MG63 (cell line): ENCODE data around the gene TP53RK. TPM values are rescaled to one million over a fixed set of nuclear protein-coding genes. Genes with fewer than 3 reads are reported as not detected.

Experiments
- DNase-seq: peaks from one replicate; pipeline ENCODE4 v3.0.0-alpha.2; 2020
- H3K27me3 ChIP-seq: fragments of 250-450 bp; sonication (Bioruptor Pico); 2 replicates; pipeline ENCODE4 v1.5.1; 2020; ENCODE audit warnings: mild to moderate bottlenecking, moderate library complexity
- H3K36me3 ChIP-seq: fragments of 250-450 bp; sonication (Bioruptor Pico); 2 replicates; pipeline ENCODE4 v1.5.1; 2020; ENCODE audit warnings: mild to moderate bottlenecking, moderate library complexity
- H3K4me3 ChIP-seq: fragments of 250-450 bp; sonication (Bioruptor Pico); 2 replicates; pipeline ENCODE4 v1.5.1; 2020; ENCODE audit warnings: mild to moderate bottlenecking, moderate library complexity
- H3K9me3 ChIP-seq: fragments of 250-450 bp; sonication (Bioruptor Pico); 2 replicates; pipeline ENCODE4 v1.5.1; 2020; ENCODE audit warnings: mild to moderate bottlenecking, moderate library complexity
- total RNA-seq: library from RNA; depleted of rRNA; stranded (reverse); fragments of >200 nt; shearing (Covaris generic); gene quantifications from 2 replicates; pipeline ENCODE4 v1.2.3, GENCODE V29; 2014; ENCODE audit warnings: low replicate concordance

The TP53RK gene
- total RNA-seq, 1 experiment from 2014 or later, result 30.4 TPM

- H3K9me3 ChIP-seq, result peaks cover 15% of the 10 kb centered on the region
- DNase-seq, result no peak
- H3K4me3 ChIP-seq, result peak overlapping the region; percentile 77
- peaks cover 12% of the 10 kb centered on the region for H3K36me3 ChIP-seq
- no peaks in the 10 kb centered on the region for H3K27me3 ChIP-seq
Observed at GRCh38 chr20:46710153-46710913, 21.1 kb upstream of the TP53RK start.

- DNase-seq, result peak; percentile 85
- no peaks in the 10 kb centered on the region for H3K27me3 ChIP-seq
- peaks cover 12% of the 10 kb centered on the region for H3K36me3 ChIP-seq
- peaks cover 16% of the 10 kb centered on the region for H3K9me3 ChIP-seq
- H3K4me3 ChIP-seq, result peak within 1 kb of the TSS; percentile 77
Observed at GRCh38 chr20:46709459-46710152, 20.4 kb upstream of the TP53RK start, which contains the start of gene SLC2A10. Gene SLC2A10 (plus strand): TSS chr20:46709649. CDS start chr20:46709737, 88 bp downstream.

GRCh38 chr20:46709055-46709458 is 19.8 kb upstream of the TP53RK start:
- no peak for DNase-seq
- H3K9me3 ChIP-seq, result peaks cover 16% of the 10 kb centered on the region
- peaks cover 12% of the 10 kb centered on the region for H3K36me3 ChIP-seq
- H3K27me3 ChIP-seq, result no peaks in the 10 kb centered on the region
- peak overlapping the region; percentile 77 for H3K4me3 ChIP-seq

GRCh38 chr20:46708172-46708860 is 19.1 kb upstream of the TP53RK start:
- Histone ChIP-seq H3K36me3 (peaks cover 12% of the 10 kb centered on the region), H3K27me3 (no peaks in the 10 kb centered on the region), H3K4me3 (no peak overlapping the region), H3K9me3 (peaks cover 16% of the 10 kb centered on the region)
- no peak for DNase-seq

GRCh38 chr20:46706242-46706641 is 17.0 kb upstream of the TP53RK start:
- DNase-seq, result no peak
- peaks cover 16% of the 10 kb centered on the region for H3K9me3 ChIP-seq

GRCh38 chr20:46705378-46705729 is 16.1 kb upstream of the TP53RK start:
- no peak overlapping the region for H3K4me3 ChIP-seq
- no peaks in the 10 kb centered on the region for H3K27me3 ChIP-seq
- no peak for DNase-seq
- H3K9me3 ChIP-seq, result peaks cover 16% of the 10 kb centered on the region
- no peaks in the 10 kb centered on the region for H3K36me3 ChIP-seq

More at GRCh38 chr20:46706242-46706641, 17.0 kb upstream of the TP53RK start:
- Histone ChIP-seq H3K36me3 (peaks cover 3% of the 10 kb centered on the region; the same call in 1 of the 2 replicates), H3K4me3 (no peak overlapping the region), H3K27me3 (no peaks in the 10 kb centered on the region)

- Histone ChIP-seq H3K9me3 (peaks cover 16% of the 10 kb centered on the region), H3K27me3 (no peaks in the 10 kb centered on the region), H3K4me3 (no peak overlapping the region), H3K36me3 (no peaks in the 10 kb centered on the region)
- DNase-seq, result no peak
Observed at GRCh38 chr20:46704714-46705377, 15.6 kb upstream of the TP53RK start.

GRCh38 chr20:46703435-46703834 is 14.2 kb upstream of the TP53RK start:
- Histone ChIP-seq H3K36me3 (no peaks in the 10 kb centered on the region), H3K4me3 (no peak overlapping the region), H3K27me3 (no peaks in the 10 kb centered on the region), H3K9me3 (peaks cover 18% of the 10 kb centered on the region)
- no peak for DNase-seq

GRCh38 chr20:46702447-46703203 is 13.4 kb upstream of the TP53RK start:
- Histone ChIP-seq H3K4me3 (no peak overlapping the region), H3K36me3 (no peaks in the 10 kb centered on the region), H3K27me3 (no peaks in the 10 kb centered on the region), H3K9me3 (peaks cover 18% of the 10 kb centered on the region)
- DNase-seq, result no peak

GRCh38 chr20:46701986-46702385 is 12.7 kb upstream of the TP53RK start:
- Histone ChIP-seq H3K4me3 (no peak overlapping the region), H3K36me3 (no peaks in the 10 kb centered on the region)
- no peak for DNase-seq

GRCh38 chr20:46701556-46701955 is 12.3 kb upstream of the TP53RK start:
- no peaks in the 10 kb centered on the region for H3K36me3 ChIP-seq

More at GRCh38 chr20:46701986-46702385, 12.7 kb upstream of the TP53RK start:
- Histone ChIP-seq H3K9me3 (peaks cover 18% of the 10 kb centered on the region), H3K27me3 (no peaks in the 10 kb centered on the region)

GRCh38 chr20:46701057-46701456 is 11.8 kb upstream of the TP53RK start:
- DNase-seq, result no peak
- H3K4me3 ChIP-seq, result no peak overlapping the region
- no peaks in the 10 kb centered on the region for H3K36me3 ChIP-seq
- H3K9me3 ChIP-seq, result peaks cover 8% of the 10 kb centered on the region
- no peaks in the 10 kb centered on the region for H3K27me3 ChIP-seq

More at GRCh38 chr20:46701556-46701955, 12.3 kb upstream of the TP53RK start:
- no peak overlapping the region for H3K4me3 ChIP-seq
- H3K27me3 ChIP-seq, result no peaks in the 10 kb centered on the region
- no peak for DNase-seq
- H3K9me3 ChIP-seq, result peaks cover 13% of the 10 kb centered on the region

- DNase-seq, result no peak
- no peaks in the 10 kb centered on the region for H3K36me3 ChIP-seq
- H3K4me3 ChIP-seq, result no peak overlapping the region
Observed at GRCh38 chr20:46700481-46700880, 11.2 kb upstream of the TP53RK start.

GRCh38 chr20:46699651-46700359 is 10.6 kb upstream of the TP53RK start:
- Histone ChIP-seq H3K36me3 (no peaks in the 10 kb centered on the region), H3K9me3 (peaks cover 1% of the 10 kb centered on the region; the same call in 1 of the 2 replicates), H3K4me3 (no peak overlapping the region), H3K27me3 (no peaks in the 10 kb centered on the region)
- no peak for DNase-seq

More at GRCh38 chr20:46700481-46700880, 11.2 kb upstream of the TP53RK start:
- no peaks in the 10 kb centered on the region for H3K27me3 ChIP-seq
- H3K9me3 ChIP-seq, result peaks cover 4% of the 10 kb centered on the region; the same call in 1 of the 2 replicates

- Histone ChIP-seq H3K4me3 (no peak overlapping the region), H3K9me3 (peaks cover 1% of the 10 kb centered on the region; the same call in 1 of the 2 replicates), H3K27me3 (no peaks in the 10 kb centered on the region), H3K36me3 (no peaks in the 10 kb centered on the region)
- DNase-seq, result no peak
Observed at GRCh38 chr20:46698788-46699187, 9.5 kb upstream of the TP53RK start.
